Sigmoid colon (tissue), 4 donors: ENCODE results near the gene GALNS.

Experiments used
- CTCF ChIP-seq, 4 experiments: fragments of 450-650 bp in 3 of 4; fragments of 200-600 bp in 1 of 4; IDR thresholded peaks; one replicate each; pipeline ENCODE4 v1.5.1; 2016 to 2019; ENCODE audit warnings: antibody characterized with exemption in 4 of 4, mild to moderate bottlenecking in 3 of 4, moderate library complexity in 2 of 4
- EP300 ChIP-seq, 4 donors: sonication (generic); formaldehyde crosslinking; IDR thresholded peaks; one replicate each; pipeline ENCODE4 v1.6.1; 2017; ENCODE audit warnings: antibody characterized with exemption in 4 of 4
- POLR2A ChIP-seq, 2 donors: fragments of 450-650 bp; IDR thresholded peaks; one replicate each; pipeline ENCODE4 v1.6.1; 2016; ENCODE audit warnings: antibody characterized with exemption in 2 of 2, mild to moderate bottlenecking in 2 of 2, moderate library complexity in 2 of 2
- POLR2AphosphoS5 ChIP-seq, 4 donors: sonication (generic); formaldehyde crosslinking; IDR thresholded peaks; one replicate each; pipeline ENCODE4 v1.6.1; 2017; ENCODE audit warnings: antibody characterized with exemption in 4 of 4

GRCh38 chr16:88862968-88863367 is 6.2 kb upstream of the GALNS start:
- TF ChIP-seq POLR2AphosphoS5 (IDR thresholded peaks at IDR 0.05) (no peak), CTCF (IDR thresholded peaks at IDR 0.05) (no peak), POLR2A (IDR thresholded peaks at IDR 0.05) (no peak), EP300 (IDR thresholded peaks at IDR 0.05) (no peak)
